CD4-positive, alpha-beta T cell (primary cell): ENCODE data around the gene KIF5C. TPM values are rescaled to one million over a fixed set of nuclear protein-coding genes. Genes with fewer than 3 reads are reported as not detected.

Source experiments
- ATAC-seq: fragments of 200-7000 bp; cut with Tn5 transposase; one replicate; pipeline ENCODE4 v1.10.0; 2022; ENCODE audit warnings: mild to moderate bottlenecking; ENCODE audit not compliant: poor library complexity
- CTCF ChIA-PET: fragments of 350-600 bp; sonication (Branson Sonifier 250); formaldehyde crosslinking; loops from one replicate; lab custom pipeline; 2021; ENCODE audit warnings: antibody characterized with exemption, inconsistent platforms; lab: Charles Lee
- POLR2A ChIA-PET: fragments of 350-600 bp; sonication (Branson Sonifier 250); formaldehyde crosslinking; loops from one replicate; lab custom pipeline; 2021; ENCODE audit warnings: antibody characterized with exemption, inconsistent platforms; lab: Charles Lee
- DNase-seq, 14 experiments: peaks; one replicate each; pipeline ENCODE4 v3.0.0-alpha.2; 2013 to 2020; ENCODE audit warnings: mixed read lengths in 2 of 14
- H3K27ac ChIP-seq, 2 donors: one replicate each; pipeline versions ENCODE4 v1.5.1 to v1.7.0; 2013; ENCODE audit warnings: low read length in 2 of 2, low read depth in 1 of 2, mild to moderate bottlenecking in 1 of 2
- H3K27me3 ChIP-seq, 2 experiments: 1 replicate in 1 of 2; 2 replicates in 1 of 2; pipeline versions ENCODE4 v1.6.1 to v1.7.0; 2013; ENCODE audit warnings: low read length in 2 of 2, control low read depth in 1 of 2, mild to moderate bottlenecking in 1 of 2, moderate library complexity in 1 of 2; ENCODE audit not compliant: insufficient read depth in 2 of 2, control insufficient read depth in 1 of 2
- H3K36me3 ChIP-seq: one replicate; pipeline ENCODE4 v1.6.1; 2013; ENCODE audit warnings: low read length, control low read depth; ENCODE audit not compliant: insufficient read depth
- H3K4me1 ChIP-seq: one replicate; pipeline ENCODE4 v1.6.1; 2013; ENCODE audit warnings: low read length, control low read depth; ENCODE audit not compliant: insufficient read depth
- H3K4me3 ChIP-seq: one replicate; pipeline ENCODE4 v1.5.1; 2013; ENCODE audit warnings: mild to moderate bottlenecking, low read length, moderate library complexity
- H3K9me3 ChIP-seq, 2 experiments: 1 replicate in 1 of 2; 2 replicates in 1 of 2; pipeline versions ENCODE4 v1.6.1 to v1.7.0; 2013; ENCODE audit warnings: low read length in 2 of 2, mild to moderate bottlenecking in 2 of 2, control low read depth in 1 of 2, moderate library complexity in 1 of 2; ENCODE audit not compliant: control insufficient read depth in 1 of 2, insufficient read depth in 1 of 2
- H3K27ac Mint-ChIP-seq: one replicate; pipeline ENCODE4 v1.8.0; 2020; ENCODE audit warnings: mixed read lengths
- H3K27me3 Mint-ChIP-seq: one replicate; pipeline ENCODE4 v1.8.0; 2021; ENCODE audit warnings: mixed read lengths
- H3K36me3 Mint-ChIP-seq: one replicate; pipeline ENCODE4 v1.8.0; 2021; ENCODE audit warnings: low read depth, mixed read lengths
- H3K4me1 Mint-ChIP-seq: one replicate; pipeline ENCODE4 v1.8.0; 2021; ENCODE audit warnings: low read depth, mixed read lengths
- H3K4me3 Mint-ChIP-seq: one replicate; pipeline ENCODE4 v1.8.0; 2020; ENCODE audit warnings: mild to moderate bottlenecking, mixed read lengths
- H3K9me3 Mint-ChIP-seq: one replicate; pipeline ENCODE4 v1.8.0; 2020; ENCODE audit warnings: mixed read lengths
- CTCF ChIP-seq: fragments of 200-600 bp; IDR thresholded peaks from one replicate; pipeline ENCODE4 v1.8.0; 2022; ENCODE audit warnings: antibody characterized with exemption, mild to moderate bottlenecking
- intact Hi-C, 2 experiments: fragments of 100-400 bp; cut with DNase I in 1 of 2; cut with micrococcal nuclease in 1 of 2; formaldehyde crosslinking; loops; one replicate each; pipeline versions ENCODE4 v1.15.1 to v1.9.0; 2023 to 2025; cut with DNase I, micrococcal nuclease
- total RNA-seq, 174 experiments: library from RNA in 2 of 174; stranded (reverse) in 2 of 174; gene quantifications; one replicate each; pipeline ENCODE4 v1.2.3 and lab custom pipeline; 2021 to 2026

The KIF5C gene
- total RNA-seq, 2 experiments from 2014 or later, result 7.3 to 8.1 TPM

GRCh38 chr2:149075105-149075504 lies 200.1 kb downstream of the KIF5C start:
- H3K27me3 ChIP-seq, result no peaks in the 10 kb centered on the region
- intact Hi-C loops, result no loop called here
- no peak for TF ChIP-seq CTCF
- no peak for DNase-seq
- Mint-ChIP-seq H3K27me3 (peaks cover 26% of the 10 kb centered on the region), H3K4me3 (no peak overlapping the region), H3K27ac (no peak overlapping the region), H3K4me1 (peaks cover 1% of the 10 kb centered on the region), H3K9me3 (no peaks in the 10 kb centered on the region), H3K36me3 (no peaks in the 10 kb centered on the region)
- CTCF ChIA-PET, result no interaction called here
- no peaks in the 10 kb centered on the region for H3K4me1 ChIP-seq
- POLR2A ChIA-PET, result no interaction called here
- ATAC-seq, result no peak
- H3K4me3 ChIP-seq, result no peak overlapping the region
- no peaks in the 10 kb centered on the region for H3K36me3 ChIP-seq
- H3K27ac ChIP-seq, result no peak overlapping the region
- H3K9me3 ChIP-seq, result no peaks in the 10 kb centered on the region

- no peaks in the 10 kb centered on the region for H3K36me3 ChIP-seq
- Mint-ChIP-seq H3K9me3 (no peaks in the 10 kb centered on the region), H3K27ac (no peak overlapping the region), H3K4me3 (no peak overlapping the region), H3K36me3 (no peaks in the 10 kb centered on the region), H3K4me1 (no peaks in the 10 kb centered on the region), H3K27me3 (peaks cover 24% of the 10 kb centered on the region)
- DNase-seq (no peak), ATAC-seq (no peak)
- TF ChIP-seq CTCF, result no peak
- ChIA-PET CTCF (no interaction called here), POLR2A (no interaction called here)
- no peak overlapping the region for H3K4me3 ChIP-seq
- no peaks in the 10 kb centered on the region for H3K4me1 ChIP-seq
- H3K27ac ChIP-seq, result no peak overlapping the region
- H3K9me3 ChIP-seq, result no peaks in the 10 kb centered on the region
- H3K27me3 ChIP-seq, result no peaks in the 10 kb centered on the region
- intact Hi-C loops, result no loop called here
These were observed 200.8 kb downstream of the KIF5C start for GRCh38 chr2:149075853-149076252.

Other genes with a start within 250 kb of the KIF5C start
- 10 to 100 TPM; 79.6 to 85.5 TPM for gene EPC2, start 230.5 kb upstream of the KIF5C start, total RNA-seq
- not detected for gene LYPD6B, start 163.5 kb downstream of the KIF5C start, total RNA-seq